ENCODE measurements around the gene CLMN. TPM values are rescaled to one million over a fixed set of nuclear protein-coding genes. Genes with fewer than 3 reads are reported as not detected.
A peak's percentile ranks its signal among the peaks of the same experiment; 100 is the strongest.
"Not testable (repeated sequence)": the region's sequence is repeated elsewhere in the genome, so short reads cannot be mapped to it uniquely, and the experiment has no call there.

Gene CLMN
- total RNA-seq, 2 donors from 2014 or later, result 2.6 to 3.5 TPM

DNA sequence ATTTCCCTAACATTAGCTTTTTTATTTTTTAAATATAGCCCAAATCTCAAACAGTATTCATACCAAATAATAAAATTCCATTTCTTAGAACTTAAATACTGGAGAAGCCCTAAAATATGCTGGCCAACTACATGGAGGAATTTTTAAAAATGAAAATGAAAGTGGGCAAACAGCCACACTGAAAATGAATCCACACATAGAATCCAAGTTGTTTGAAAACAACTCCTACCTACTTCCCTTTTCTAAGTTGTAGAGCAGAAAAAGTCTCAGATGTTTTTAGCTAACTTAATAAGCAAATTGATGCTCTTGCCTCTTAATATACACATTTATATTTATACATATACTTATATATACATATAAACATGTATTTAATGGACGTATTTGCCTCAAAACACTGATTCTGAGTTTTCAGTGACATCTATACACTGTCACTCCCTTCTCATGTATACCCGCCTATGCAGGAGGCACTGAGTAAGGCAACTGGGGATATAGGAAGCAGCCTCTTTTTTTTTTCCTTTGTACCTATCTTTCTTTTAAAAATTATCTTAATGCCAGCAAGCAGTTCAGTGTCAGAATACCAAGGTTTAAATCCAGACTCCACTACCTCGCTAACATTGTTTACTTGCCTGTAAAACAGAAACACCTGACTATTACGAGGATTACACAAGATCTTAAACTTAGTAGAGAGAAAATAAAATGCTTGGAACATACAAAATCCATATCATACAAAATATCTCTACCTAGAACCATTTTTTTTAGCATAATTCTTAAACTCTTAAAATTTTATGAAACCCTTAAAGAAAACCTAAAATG is 175.7 kb downstream of the CLMN start:
- DNase-seq (ENCODE audit: low spot score), result no peak
- no peak for ATAC-seq
- peak overlapping the region; percentile 21 for H3K4me3 Mint-ChIP-seq
- no peaks in the 10 kb centered on the region for H3K27me3 Mint-ChIP-seq
- H3K36me3 Mint-ChIP-seq, result peaks cover 25% of the 10 kb centered on the region
- H3K4me1 Mint-ChIP-seq (ENCODE audit: low read depth in 2 of 2), result peaks cover 64 to 67% of the 10 kb centered on the region in 2 donors
- H3K9me3 Mint-ChIP-seq, result peaks cover 8% of the 10 kb centered on the region
- peak overlapping the region; percentile 21 to 99 for H3K27ac Mint-ChIP-seq

DNA sequence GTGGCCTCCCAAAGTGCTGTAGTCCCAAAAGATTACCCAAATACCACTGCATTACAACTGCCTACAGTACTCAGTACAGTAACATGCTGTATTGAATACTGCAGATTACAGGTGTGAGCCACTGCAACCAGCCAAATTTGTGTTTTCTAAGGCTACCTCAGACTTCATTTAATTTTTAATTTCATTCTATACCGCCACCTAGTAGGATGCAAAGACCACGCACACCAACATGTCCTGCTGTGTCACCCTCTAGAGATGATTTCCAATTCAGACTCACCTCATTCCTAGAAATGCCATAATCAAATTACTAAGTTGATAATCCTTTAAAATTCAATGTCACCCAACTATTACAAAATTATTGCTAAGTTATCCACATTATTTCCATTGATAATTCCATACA is 177.5 kb downstream of the CLMN start:
- Mint-ChIP-seq H3K27me3 (no peaks in the 10 kb centered on the region), H3K36me3 (peaks cover 25% of the 10 kb centered on the region), H3K9me3 (peaks cover 8% of the 10 kb centered on the region), H3K4me1 (ENCODE audit: low read depth in 2 of 2) (peaks cover 65 to 67% of the 10 kb centered on the region in 2 donors), H3K4me3 (no peak overlapping the region), H3K27ac (peak overlapping the region in 1 of 2 donors; percentile 99)
- DNase-seq (ENCODE audit: low spot score), result no peak
- no peak for ATAC-seq

GRCh38 chr14:95141684-95142083 is 178.0 kb downstream of the CLMN start:
- H3K27me3 Mint-ChIP-seq, result no peaks in the 10 kb centered on the region
- H3K9me3 Mint-ChIP-seq, result peaks cover 8% of the 10 kb centered on the region
- no peak overlapping the region for H3K4me3 Mint-ChIP-seq
- ATAC-seq (no peak), DNase-seq (ENCODE audit: low spot score) (no peak)
- peak overlapping the region in 1 of 2 donors; percentile 99 for H3K27ac Mint-ChIP-seq
- peaks cover 22% of the 10 kb centered on the region for H3K36me3 Mint-ChIP-seq
- peaks cover 66 to 70% of the 10 kb centered on the region in 2 donors for H3K4me1 Mint-ChIP-seq (ENCODE audit: low read depth in 2 of 2)

DNA sequence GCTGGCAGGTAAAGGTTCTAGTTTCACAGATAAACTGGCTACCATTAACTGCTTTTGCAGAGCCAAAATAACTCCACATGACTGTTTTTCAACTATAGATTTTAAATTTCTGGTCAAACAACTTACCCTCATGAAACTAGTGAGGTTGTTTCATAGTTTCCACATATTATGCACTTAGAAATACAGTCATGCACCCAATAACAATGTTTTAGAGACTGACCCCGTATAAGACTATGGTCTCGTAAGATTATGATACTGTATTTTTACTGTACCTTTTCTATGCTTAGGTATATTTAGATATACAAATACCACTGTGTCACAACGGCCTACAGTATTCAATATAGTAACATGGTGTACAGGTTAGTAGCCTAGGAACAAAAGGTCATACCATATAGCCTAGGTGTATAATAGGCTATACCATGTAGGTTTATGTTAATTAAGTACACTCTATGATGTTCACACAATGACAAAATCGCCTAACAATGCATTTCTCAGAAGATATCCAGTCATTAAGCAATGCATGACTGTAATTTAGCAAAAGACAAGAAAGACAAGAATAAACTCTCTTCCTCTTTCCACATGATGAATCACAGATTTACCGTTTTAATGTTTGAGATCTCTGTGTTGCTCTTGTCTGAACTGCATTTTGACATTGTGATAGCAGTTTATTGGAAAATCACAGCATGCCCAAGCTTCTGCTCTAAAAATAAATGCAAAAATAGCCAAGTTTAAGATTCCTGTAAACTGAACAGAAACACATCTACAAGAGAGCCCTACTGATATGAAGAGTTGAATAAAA is 179.4 kb downstream of the CLMN start:
- Mint-ChIP-seq H3K9me3 (peaks cover 5% of the 10 kb centered on the region), H3K4me1 (ENCODE audit: low read depth in 2 of 2) (peaks cover 63 to 69% of the 10 kb centered on the region in 2 donors), H3K27ac (peak overlapping the region; percentile 52 to 94), H3K27me3 (no peaks in the 10 kb centered on the region), H3K4me3 (peak overlapping the region; percentile 18), H3K36me3 (peaks cover 15% of the 10 kb centered on the region)
- ATAC-seq (peak; percentile 62 to 63), DNase-seq (ENCODE audit: low spot score) (no peak)

DNA sequence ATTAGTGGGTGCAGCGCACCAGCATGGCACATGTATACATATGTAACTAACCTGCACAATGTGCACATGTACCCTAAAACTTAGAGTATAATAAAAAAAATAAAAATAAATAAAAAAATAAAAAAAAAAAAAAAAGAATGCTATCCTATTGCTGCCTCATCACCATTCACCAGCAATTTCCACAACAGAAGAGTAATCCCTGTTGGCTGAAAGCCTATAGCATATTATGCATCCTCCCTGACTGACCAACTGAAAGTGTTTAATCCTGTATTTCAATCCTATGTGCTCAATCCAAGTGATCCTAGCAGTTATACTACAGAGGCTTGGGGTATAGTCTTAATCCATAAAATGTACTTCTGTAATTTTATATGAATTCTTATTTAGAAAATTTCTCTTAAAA is 180.8 kb downstream of the CLMN start:
- peaks cover 8% of the 10 kb centered on the region for H3K36me3 Mint-ChIP-seq
- H3K27me3 Mint-ChIP-seq, result no peaks in the 10 kb centered on the region
- no peaks in the 10 kb centered on the region for H3K9me3 Mint-ChIP-seq
- H3K4me1 Mint-ChIP-seq (ENCODE audit: low read depth in 2 of 2), result peaks cover 61 to 70% of the 10 kb centered on the region in 2 donors
- ATAC-seq (no peak), DNase-seq (ENCODE audit: low spot score) (no peak)
- H3K4me3 Mint-ChIP-seq, result peak overlapping the region; percentile 71
- peak overlapping the region; percentile 69 to 94 for H3K27ac Mint-ChIP-seq

DNA sequence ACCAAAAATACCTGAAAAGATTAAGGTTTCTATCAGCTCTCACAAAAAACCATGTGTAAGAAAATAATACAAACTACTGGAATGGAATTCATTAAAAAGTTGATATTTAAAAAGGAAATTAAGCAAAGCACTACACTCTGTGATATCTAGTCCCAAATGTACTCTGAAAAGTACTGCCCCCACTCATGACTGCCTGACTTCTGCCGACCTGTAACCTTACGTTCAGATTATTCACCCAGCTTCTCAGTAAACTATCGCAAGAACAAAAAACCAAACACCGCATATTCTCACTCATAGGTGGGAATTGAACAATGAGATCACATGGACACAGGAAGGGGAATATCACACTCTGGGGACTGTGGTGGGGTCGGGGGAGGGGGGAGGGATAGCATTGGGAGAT is 181.3 kb downstream of the CLMN start:
- not testable (repeated sequence) for H3K9me3 Mint-ChIP-seq; H3K27me3 Mint-ChIP-seq; H3K36me3 Mint-ChIP-seq; DNase-seq (ENCODE audit: low spot score)
- Mint-ChIP-seq H3K4me1 (ENCODE audit: low read depth in 2 of 2) (peaks cover 61 to 71% of the 10 kb centered on the region in 2 donors), H3K4me3 (peak overlapping the region; percentile 71), H3K27ac (peak overlapping the region; percentile 69 to 86)
- peak in 1 of 2 donors; percentile 54 for ATAC-seq

DNA sequence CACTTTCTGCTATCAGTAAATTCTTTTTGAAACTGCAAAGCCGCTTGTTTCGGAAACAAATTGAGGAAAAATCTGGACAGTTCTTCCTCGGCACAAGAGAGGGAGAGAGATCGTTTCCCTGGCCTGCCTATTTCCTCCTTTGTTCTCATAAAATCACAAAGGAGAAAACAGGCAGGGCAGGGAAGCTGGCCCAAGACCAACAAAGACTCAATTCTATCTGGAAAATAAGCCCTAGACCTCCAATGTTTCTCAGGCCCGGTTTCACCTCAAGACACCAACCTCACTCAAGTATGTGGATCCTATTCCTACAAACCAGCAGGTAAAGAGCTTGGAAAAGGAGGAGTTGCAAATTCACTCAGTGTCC is 181.9 kb downstream of the CLMN start:
- H3K9me3 Mint-ChIP-seq, result no peaks in the 10 kb centered on the region
- peaks cover 11% of the 10 kb centered on the region for H3K36me3 Mint-ChIP-seq
- no peaks in the 10 kb centered on the region for H3K27me3 Mint-ChIP-seq
- peak overlapping the region; percentile 69 to 86 for H3K27ac Mint-ChIP-seq
- ATAC-seq (no peak), DNase-seq (ENCODE audit: low spot score) (no peak)
- peaks cover 65 to 72% of the 10 kb centered on the region in 2 donors for H3K4me1 Mint-ChIP-seq (ENCODE audit: low read depth in 2 of 2)
- no peak overlapping the region for H3K4me3 Mint-ChIP-seq

DNA sequence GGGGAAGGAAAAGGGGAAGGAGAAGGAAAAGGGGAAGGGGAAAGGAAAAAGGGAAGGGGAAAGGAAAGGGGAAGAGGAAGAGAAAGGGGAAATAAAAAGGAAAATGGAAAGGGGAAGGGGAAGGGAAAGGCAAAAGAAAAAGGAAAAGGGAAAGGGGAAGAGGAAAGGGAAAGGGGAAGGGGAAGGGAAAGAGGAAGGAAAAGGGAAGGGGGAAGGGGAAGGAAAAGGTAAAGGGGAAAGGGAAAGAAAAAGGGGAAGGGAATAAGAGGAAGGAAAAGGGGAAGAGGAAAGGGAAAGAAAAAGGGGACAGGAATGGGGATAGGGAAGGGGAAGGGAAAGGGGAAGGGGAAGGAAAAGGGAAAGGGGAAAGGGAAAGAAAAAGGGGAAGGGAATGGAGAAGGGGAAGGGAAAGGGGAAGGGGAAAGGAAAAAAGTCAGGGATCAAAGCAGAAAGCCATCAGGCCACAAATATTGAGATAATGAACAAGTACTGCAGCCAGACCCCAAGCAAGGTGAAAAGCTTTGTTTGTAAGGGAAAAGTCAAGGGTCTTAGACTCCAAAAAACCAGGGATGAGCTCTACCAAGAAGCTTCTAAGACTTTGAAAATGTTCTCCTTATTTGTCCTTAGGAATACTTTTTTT is 182.4 kb downstream of the CLMN start:
- Mint-ChIP-seq H3K36me3 (peaks cover 13% of the 10 kb centered on the region), H3K27me3 (no peaks in the 10 kb centered on the region), H3K4me1 (ENCODE audit: low read depth in 2 of 2) (peaks cover 60 to 68% of the 10 kb centered on the region in 2 donors), H3K4me3 (peak overlapping the region; percentile 61), H3K9me3 (no peaks in the 10 kb centered on the region), H3K27ac (peak overlapping the region; percentile 69 to 86)
- ATAC-seq, result no peak
- no peak for DNase-seq (ENCODE audit: low spot score)

GRCh38 chr14:95136631-95137030 is 183.1 kb downstream of the CLMN start:
- Mint-ChIP-seq H3K27ac (peak overlapping the region; percentile 38 to 86), H3K4me3 (peak overlapping the region; percentile 61), H3K9me3 (no peaks in the 10 kb centered on the region), H3K36me3 (peaks cover 13% of the 10 kb centered on the region), H3K4me1 (ENCODE audit: low read depth in 2 of 2) (peaks cover 56 to 66% of the 10 kb centered on the region in 2 donors), H3K27me3 (no peaks in the 10 kb centered on the region)
- ATAC-seq (no peak), DNase-seq (ENCODE audit: low spot score) (no peak)

DNA sequence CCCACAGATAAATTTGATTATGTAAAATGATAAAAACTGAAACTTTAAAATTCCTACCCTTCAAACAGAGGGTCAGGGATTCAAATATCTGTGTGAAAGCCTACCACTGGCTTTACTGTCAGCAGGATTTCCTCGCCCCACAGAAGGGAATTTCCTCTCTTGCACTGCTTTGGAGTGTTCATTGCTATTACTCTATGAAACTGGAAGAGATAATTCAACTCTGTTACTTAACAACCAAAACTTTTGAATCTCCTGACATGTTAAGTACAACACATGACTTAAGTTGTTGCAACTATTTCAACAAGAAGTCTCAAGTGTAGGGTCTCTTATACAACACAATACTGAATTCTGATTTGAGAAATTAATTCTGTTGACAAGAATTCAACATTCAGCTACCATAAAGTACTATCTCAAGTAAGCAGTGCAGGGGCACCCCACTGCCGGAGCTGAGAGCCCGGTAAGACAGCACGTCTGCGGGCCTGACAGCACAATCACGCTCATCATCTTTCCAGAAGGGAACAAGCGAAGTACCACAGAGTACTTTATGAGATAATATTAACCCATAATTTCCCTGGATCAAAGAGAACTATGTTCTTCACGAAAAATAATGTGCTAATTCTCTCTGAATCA is 185.3 kb downstream of the CLMN start:
- Mint-ChIP-seq H3K4me3 (peak overlapping the region; percentile 24), H3K9me3 (no peaks in the 10 kb centered on the region), H3K27ac (peak overlapping the region; percentile 60 to 95), H3K27me3 (no peaks in the 10 kb centered on the region), H3K4me1 (ENCODE audit: low read depth in 2 of 2) (peaks cover 44 to 60% of the 10 kb centered on the region in 2 donors), H3K36me3 (peaks cover 16% of the 10 kb centered on the region)
- peak; percentile 44 to 93 for ATAC-seq
- peak; percentile 62 for DNase-seq (ENCODE audit: low spot score)

GRCh38 chr14:95133282-95133681 is 186.4 kb downstream of the CLMN start:
- no peaks in the 10 kb centered on the region for H3K9me3 Mint-ChIP-seq
- DNase-seq (ENCODE audit: low spot score) (no peak), ATAC-seq (no peak)
- H3K4me3 Mint-ChIP-seq, result no peak overlapping the region
- peak overlapping the region in 1 of 2 donors; percentile 42 for H3K27ac Mint-ChIP-seq
- H3K27me3 Mint-ChIP-seq, result no peaks in the 10 kb centered on the region
- H3K4me1 Mint-ChIP-seq (ENCODE audit: low read depth in 2 of 2), result peaks cover 37 to 55% of the 10 kb centered on the region in 2 donors
- peaks cover 21% of the 10 kb centered on the region for H3K36me3 Mint-ChIP-seq

- ATAC-seq (no peak), DNase-seq (ENCODE audit: low spot score) (no peak)
- Mint-ChIP-seq H3K9me3 (no peaks in the 10 kb centered on the region), H3K27ac (peak overlapping the region in 1 of 2 donors; percentile 42), H3K27me3 (no peaks in the 10 kb centered on the region), H3K36me3 (peaks cover 23% of the 10 kb centered on the region), H3K4me1 (ENCODE audit: low read depth in 2 of 2) (peaks cover 35 to 53% of the 10 kb centered on the region in 2 donors), H3K4me3 (no peak overlapping the region)
Measured at GRCh38 chr14:95132760-95133159, 186.9 kb downstream of the CLMN start.
